HepG2 (cell line): ENCODE data around the gene TTC28. TPM values are rescaled to one million over a fixed set of nuclear protein-coding genes. Genes with fewer than 3 reads are reported as not detected.

Experiments used
- ATAC-seq: fragments of 200-7000 bp; cut with Tn5 transposase; 3 replicates; pipeline ENCODE4 v1.9.1; 2020; ENCODE audit warnings: mild to moderate bottlenecking, moderate library complexity
- BruUV-seq: library from RNA; stranded (reverse); fragments of 400-500 nt; replicated peaks from 2 replicates; lab custom pipeline; 2021; lab: Mats Ljungman, UMichigan
- CTCF ChIA-PET: fragments of 300-600 bp; formaldehyde crosslinking; extraction: SDS; loops from one replicate; lab custom pipeline; 2021; ENCODE audit warnings: low total read pairs, inconsistent platforms, low intra/inter-chr PET ratio; lab: Yijun Ruan, JAX
- POLR2A ChIA-PET: fragments of 350-600 bp; sonication (Branson Sonifier 250); formaldehyde crosslinking; loops from one replicate; lab custom pipeline; 2020; ENCODE audit warnings: antibody characterized with exemption, inconsistent platforms; lab: Yijun Ruan, JAX
- DNase-seq: peaks from one replicate; pipeline ENCODE4 v3.0.0-alpha.2; 2015; ENCODE audit warnings: low spot score
- FAIRE-seq: peaks from 3 replicates; lab custom pipeline; 2011; peaks lifted over from hg19 to GRCh38; lab: Jason Lieb, UNC
- H2AFZ ChIP-seq: one replicate; pipeline ENCODE4 v1.6.1; 2011; ENCODE audit warnings: low read length, inconsistent platforms
- H3K27ac ChIP-seq: fragments of 300-600 bp; 3 replicates; pipeline ENCODE4 v1.8.0; 2011; ENCODE audit warnings: mixed run types, mild to moderate bottlenecking, mixed read lengths, low read length, inconsistent platforms; ENCODE audit not compliant: insufficient read depth; ENCODE audit errors: extremely low read length
- H3K27me3 ChIP-seq, 2 experiments: fragments of 200-600 bp in 1 of 2; 2 replicates in 1 of 2; 3 replicates in 1 of 2; pipeline versions ENCODE4 v1.6.0 to v1.8.0; 2011; ENCODE audit warnings: low read length in 2 of 2, mild to moderate bottlenecking in 2 of 2, moderate library complexity in 2 of 2, inconsistent platforms in 1 of 2; ENCODE audit not compliant: insufficient read depth in 2 of 2, control insufficient read depth in 1 of 2
- H3K36me3 ChIP-seq, 2 experiments: fragments of 200-600 bp in 1 of 2; replicated peaks in 1 of 2; 2 replicates in 1 of 2; 3 replicates in 1 of 2; pipeline versions ENCODE4 v1.5.1 to v1.8.0; 2011; ENCODE audit warnings: low read length in 2 of 2, inconsistent platforms in 1 of 2; ENCODE audit not compliant: insufficient read depth in 2 of 2, control insufficient read depth in 1 of 2
- H3K4me1 ChIP-seq: 2 replicates; pipeline ENCODE4 v1.5.1; 2012; ENCODE audit warnings: low read length, inconsistent platforms; ENCODE audit not compliant: insufficient read depth
- H3K4me2 ChIP-seq: 2 replicates; pipeline ENCODE4 v1.6.0; 2011; ENCODE audit warnings: low read depth, low read length, inconsistent platforms
- H3K4me3 ChIP-seq, 3 experiments: fragments of 200-600 bp in 1 of 3; sonication (generic), shearing (Covaris generic) in 1 of 3; replicated peaks in 1 of 3; 2 replicates each; pipeline ENCODE4 v1.5.1; 2011 to 2016; ENCODE audit warnings: low read length in 3 of 3, inconsistent platforms in 2 of 3, low read depth in 2 of 3, mild to moderate bottlenecking in 2 of 3, control low read depth in 1 of 3, mixed read lengths in 1 of 3; ENCODE audit not compliant: insufficient read depth in 1 of 3
- H3K79me2 ChIP-seq: one replicate; pipeline ENCODE4 v1.6.1; 2011; ENCODE audit warnings: low read length, inconsistent platforms; ENCODE audit not compliant: insufficient read depth
- H3K9ac ChIP-seq: 2 replicates; pipeline ENCODE4 v1.6.0; 2011; ENCODE audit warnings: mild to moderate bottlenecking, low read depth, low read length, inconsistent platforms; ENCODE audit not compliant: insufficient read depth
- H3K9me3 ChIP-seq: 2 replicates; pipeline ENCODE4 v1.5.1; 2012; ENCODE audit warnings: mild to moderate bottlenecking, low read length
- H4K20me1 ChIP-seq: 2 replicates; pipeline ENCODE4 v1.6.0; 2011; ENCODE audit warnings: inconsistent platforms, mild to moderate bottlenecking, low read length, moderate library complexity; ENCODE audit not compliant: insufficient read depth
- BRD4 ChIP-seq: sonication (generic); formaldehyde crosslinking; IDR thresholded peaks from 2 replicates; pipeline ENCODE4 v1.4.0; 2020; ENCODE audit warnings: missing genetic modification reagents
- FOXC1 ChIP-seq: sonication (generic); formaldehyde crosslinking; IDR thresholded peaks from 2 replicates; pipeline ENCODE4 v1.8.0; 2022; ENCODE audit warnings: mild to moderate bottlenecking, missing genetic modification reagents, borderline replicate concordance
- KMT2A ChIP-seq: sonication (generic); formaldehyde crosslinking; IDR thresholded peaks from 2 replicates; pipeline ENCODE4 v1.4.0; 2020; ENCODE audit warnings: missing genetic modification reagents
- MEIS1 ChIP-seq: sonication (generic); formaldehyde crosslinking; IDR thresholded peaks from 2 replicates; pipeline ENCODE4 v1.9.0; 2021; ENCODE audit warnings: mild to moderate bottlenecking, missing genetic modification reagents, moderate library complexity, borderline replicate concordance
- MTA3 ChIP-seq: sonication (generic); formaldehyde crosslinking; IDR thresholded peaks from 2 replicates; pipeline ENCODE4 v1.4.0; 2020; ENCODE audit warnings: missing genetic modification reagents
- NBN ChIP-seq: fragments of 450-650 bp; conservative IDR thresholded peaks from 2 replicates; pipeline ENCODE4 v1.6.1; 2017
- RAD21 ChIP-seq: fragments of 450-650 bp; formaldehyde crosslinking; IDR thresholded peaks from 2 replicates; pipeline ENCODE4 v1.5.0; 2020; ENCODE audit warnings: mild to moderate bottlenecking
- SIN3A ChIP-seq: IDR thresholded peaks from 2 replicates; pipeline ENCODE4 v1.6.1; 2011; ENCODE audit warnings: low read depth, mild to moderate bottlenecking, control low read depth, low read length, borderline replicate concordance
- STAG1 ChIP-seq: sonication (generic); formaldehyde crosslinking; IDR thresholded peaks from 2 replicates; pipeline ENCODE4 v1.4.0; 2020; ENCODE audit warnings: missing genetic modification reagents
- STAT5B ChIP-seq: sonication (generic); formaldehyde crosslinking; IDR thresholded peaks from 2 replicates; pipeline ENCODE4 v1.4.0; 2020; ENCODE audit warnings: missing genetic modification reagents
- TBX2 ChIP-seq: sonication (generic); formaldehyde crosslinking; IDR thresholded peaks from 2 replicates; pipeline ENCODE4 v1.5.0; 2020; ENCODE audit warnings: missing genetic modification reagents, mild to moderate bottlenecking, borderline replicate concordance
- TCF7L2 ChIP-seq: IDR thresholded peaks from 2 replicates; pipeline ENCODE4 v1.6.1; 2011; ENCODE audit warnings: mild to moderate bottlenecking, low read depth, low read length, moderate library complexity
- WGBS: methylation state at CpG from one replicate; pipeline ENCODE4 v1.1.6; 2017; ENCODE audit warnings: low lambda C conversion rate; 5-methylcytosine and 5-hydroxymethylcytosine counted together
- in situ Hi-C: cut with HindIII; loops from 2 replicates; pipeline ENCODE4 v1.10.0; 2017; ENCODE audit warnings: low pct_unique_long_range_greater_than_20kb; ENCODE audit not compliant: extremely low pct_ligation_motif_present
- intact Hi-C: fragments of 100-400 bp; cut with micrococcal nuclease; formaldehyde crosslinking; loops from one replicate; pipeline ENCODE4 v1.10.0; 2022; ENCODE audit not compliant: unreplicated experiment
- polyA plus RNA-seq, 8 experiments: library from polyadenylated mRNA; depleted of rRNA in 3 of 8; stranded (reverse) in 7 of 8; unstranded in 1 of 8; fragments of >200 nt; fragmentation: Illumina TruSeq in 4 of 8; extraction: Trizol in 4 of 8; gene quantifications; 2 replicates each; pipeline versions ENCODE4 v1.2.1 to v1.2.3, GENCODE V29; 2011 to 2016; ENCODE audit warnings: low read depth in 4 of 8, missing spikeins in 1 of 8, mixed read lengths in 1 of 8; ENCODE audit not compliant: insufficient read depth in 1 of 8
- total RNA-seq, 5 experiments: library from RNA; depleted of rRNA; stranded (reverse); fragments of >200 nt; fragmentation: Illumina TruSeq; extraction: Trizol; gene quantifications; 2 replicates each; pipeline ENCODE4 v1.2.3, GENCODE V29; 2016; ENCODE audit warnings: low read depth in 1 of 5
- TF ChIP-seq, protein P1 (sequence below): sonication (generic); formaldehyde crosslinking; IDR thresholded peaks from 2 replicates; pipeline ENCODE4 v1.5.0; 2020; ENCODE audit warnings: mild to moderate bottlenecking, missing genetic modification reagents, moderate library complexity
- TF ChIP-seq, protein P2 (sequence below): sonication (generic); formaldehyde crosslinking; IDR thresholded peaks from 2 replicates; pipeline ENCODE4 v1.4.0; 2020; ENCODE audit warnings: mild to moderate bottlenecking, missing genetic modification reagents
- TF ChIP-seq, protein P3 (sequence below): IDR thresholded peaks from 2 replicates; pipeline ENCODE4 v1.6.1; 2012; ENCODE audit warnings: inconsistent platforms
- TF ChIP-seq, protein P4 (sequence below): sonication (generic); formaldehyde crosslinking; IDR thresholded peaks from 2 replicates; pipeline ENCODE4 v1.8.1; 2023; ENCODE audit warnings: mild to moderate bottlenecking, missing genetic modification reagents
- TF ChIP-seq, protein P5 (sequence below): sonication (generic); formaldehyde crosslinking; conservative IDR thresholded peaks from 2 replicates; pipeline ENCODE4 v1.8.1; 2023; ENCODE audit warnings: missing genetic modification reagents

The TTC28 gene
- total and polyA plus RNA-seq, 2 of the 13 experiments (the other 11 are each of a cell fraction or from before 2014, with no cell fraction given) = 4.2 to 13.1 TPM

DNA sequence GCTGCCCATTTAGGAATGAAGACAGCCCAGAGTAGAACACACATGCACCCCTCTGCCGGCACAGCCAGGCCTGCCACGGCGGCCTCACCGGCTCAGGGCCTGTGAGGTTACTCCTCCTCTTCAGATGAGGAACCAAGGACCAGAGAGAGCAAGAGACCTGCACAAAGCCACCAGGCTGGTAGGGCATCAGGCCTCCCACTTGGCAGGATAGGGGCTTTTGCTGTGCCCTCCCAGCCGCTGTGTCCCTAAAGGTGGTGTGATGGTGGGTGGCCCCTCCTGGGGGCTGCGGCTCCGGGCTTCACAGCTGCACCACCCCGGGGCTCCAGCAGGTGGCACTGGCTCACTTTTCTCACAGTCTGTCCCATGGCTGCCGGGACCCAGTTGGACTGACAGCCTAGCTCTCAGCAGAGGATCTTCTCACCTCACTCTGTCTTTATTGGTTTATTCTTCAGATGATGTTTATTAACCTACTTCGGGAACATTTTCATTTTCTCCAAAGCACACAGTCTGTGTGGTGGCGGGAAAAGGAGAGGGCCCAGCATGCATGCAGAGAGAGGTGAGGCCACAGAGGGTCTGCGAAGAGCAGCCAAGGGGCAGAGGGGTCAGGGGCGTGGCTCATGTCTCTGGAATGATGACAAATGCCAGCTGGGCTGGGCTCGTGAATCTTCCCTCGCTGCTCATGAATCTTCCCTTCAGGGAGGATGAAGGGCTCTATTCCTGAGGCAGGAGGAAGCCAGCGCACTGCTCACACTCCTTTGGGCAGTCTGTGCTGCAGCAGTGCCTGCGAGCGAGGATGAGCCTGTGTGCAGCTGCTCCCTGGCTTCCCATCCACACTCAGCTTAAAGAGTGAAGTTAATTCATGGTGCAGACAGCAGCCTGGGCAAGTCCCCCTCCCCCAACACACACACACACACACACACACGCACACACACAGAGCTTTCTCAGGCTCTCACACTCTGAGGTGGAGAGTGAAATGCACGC, 659.5 kb downstream of the TTC28 start:
- ChIA-PET CTCF (interaction anchor here (1.5 kb wide), 1 partner anchor 575 kb away, joined by 6 read pairs; no protein-coding TSS in a partner anchor), POLR2A (no interaction called here)
- peak; percentile 89 for ATAC-seq
- in situ Hi-C loops = loop anchor here (5.0 to 25.0 kb wide), 3 partner anchors 572 to 1258 kb away; no protein-coding TSS in a partner anchor
- intact Hi-C loops = loop anchor here (1.0 kb wide), 1 partner anchor 574 kb away; no protein-coding TSS in a partner anchor
- Histone ChIP-seq H3K9me3 (no peaks in the 10 kb centered on the region), H3K79me2 (no peaks in the 10 kb centered on the region), H3K9ac (no peak overlapping the region), H3K36me3 (peaks cover 2% of the 10 kb centered on the region in 2 experiments; a peak in 2 of 5 replicates), H4K20me1 (no peaks in the 10 kb centered on the region; the same call in 1 of the 2 replicates), H3K4me3 (no peak overlapping the region), H2AFZ (no peak overlapping the region), H3K27me3 (no peaks in the 10 kb centered on the region), H3K4me2 (no peak overlapping the region), H3K27ac (no peak overlapping the region), H3K4me1 (no peaks in the 10 kb centered on the region)
- peak; percentile 30 for DNase-seq
- FAIRE-seq = peak; percentile 83
- 78% methylated on average over 15 of the region's 20 CpGs for WGBS
- no TSS peak for BruUV-seq
- TF ChIP-seq, protein P1, sequence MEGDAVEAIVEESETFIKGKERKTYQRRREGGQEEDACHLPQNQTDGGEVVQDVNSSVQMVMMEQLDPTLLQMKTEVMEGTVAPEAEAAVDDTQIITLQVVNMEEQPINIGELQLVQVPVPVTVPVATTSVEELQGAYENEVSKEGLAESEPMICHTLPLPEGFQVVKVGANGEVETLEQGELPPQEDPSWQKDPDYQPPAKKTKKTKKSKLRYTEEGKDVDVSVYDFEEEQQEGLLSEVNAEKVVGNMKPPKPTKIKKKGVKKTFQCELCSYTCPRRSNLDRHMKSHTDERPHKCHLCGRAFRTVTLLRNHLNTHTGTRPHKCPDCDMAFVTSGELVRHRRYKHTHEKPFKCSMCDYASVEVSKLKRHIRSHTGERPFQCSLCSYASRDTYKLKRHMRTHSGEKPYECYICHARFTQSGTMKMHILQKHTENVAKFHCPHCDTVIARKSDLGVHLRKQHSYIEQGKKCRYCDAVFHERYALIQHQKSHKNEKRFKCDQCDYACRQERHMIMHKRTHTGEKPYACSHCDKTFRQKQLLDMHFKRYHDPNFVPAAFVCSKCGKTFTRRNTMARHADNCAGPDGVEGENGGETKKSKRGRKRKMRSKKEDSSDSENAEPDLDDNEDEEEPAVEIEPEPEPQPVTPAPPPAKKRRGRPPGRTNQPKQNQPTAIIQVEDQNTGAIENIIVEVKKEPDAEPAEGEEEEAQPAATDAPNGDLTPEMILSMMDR (CRISPR knock-in tag) = peak; percentile 88
- TF ChIP-seq, protein P2, sequence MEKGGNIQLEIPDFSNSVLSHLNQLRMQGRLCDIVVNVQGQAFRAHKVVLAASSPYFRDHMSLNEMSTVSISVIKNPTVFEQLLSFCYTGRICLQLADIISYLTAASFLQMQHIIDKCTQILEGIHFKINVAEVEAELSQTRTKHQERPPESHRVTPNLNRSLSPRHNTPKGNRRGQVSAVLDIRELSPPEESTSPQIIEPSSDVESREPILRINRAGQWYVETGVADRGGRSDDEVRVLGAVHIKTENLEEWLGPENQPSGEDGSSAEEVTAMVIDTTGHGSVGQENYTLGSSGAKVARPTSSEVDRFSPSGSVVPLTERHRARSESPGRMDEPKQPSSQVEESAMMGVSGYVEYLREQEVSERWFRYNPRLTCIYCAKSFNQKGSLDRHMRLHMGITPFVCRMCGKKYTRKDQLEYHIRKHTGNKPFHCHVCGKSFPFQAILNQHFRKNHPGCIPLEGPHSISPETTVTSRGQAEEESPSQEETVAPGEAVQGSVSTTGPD (CRISPR knock-in tag) = no peak
- TF ChIP-seq MTA3 (CRISPR knock-in tag) = no peak
- TF ChIP-seq RAD21 (CRISPR knock-in tag) = peak; percentile 75
- 0 out of 2 replicates have a peak, but pooled peaks have one; percentile 25 for TF ChIP-seq FOXC1
- TF ChIP-seq STAG1 (CRISPR knock-in tag) = peak; percentile 93
- no peak for TF ChIP-seq KMT2A (CRISPR knock-in tag)
- TF ChIP-seq SIN3A = no peak
- TF ChIP-seq, protein P3, sequence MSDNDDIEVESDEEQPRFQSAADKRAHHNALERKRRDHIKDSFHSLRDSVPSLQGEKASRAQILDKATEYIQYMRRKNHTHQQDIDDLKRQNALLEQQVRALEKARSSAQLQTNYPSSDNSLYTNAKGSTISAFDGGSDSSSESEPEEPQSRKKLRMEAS = no peak
- no peak for TF ChIP-seq NBN
- no peak for TF ChIP-seq TCF7L2
- peak; percentile 37; the same call in 1 of the 2 replicates for TF ChIP-seq TBX2 (CRISPR knock-in tag)
- TF ChIP-seq STAT5B (CRISPR knock-in tag) = no peak
- no peak for TF ChIP-seq BRD4 (CRISPR knock-in tag)
- TF ChIP-seq, protein P4, sequence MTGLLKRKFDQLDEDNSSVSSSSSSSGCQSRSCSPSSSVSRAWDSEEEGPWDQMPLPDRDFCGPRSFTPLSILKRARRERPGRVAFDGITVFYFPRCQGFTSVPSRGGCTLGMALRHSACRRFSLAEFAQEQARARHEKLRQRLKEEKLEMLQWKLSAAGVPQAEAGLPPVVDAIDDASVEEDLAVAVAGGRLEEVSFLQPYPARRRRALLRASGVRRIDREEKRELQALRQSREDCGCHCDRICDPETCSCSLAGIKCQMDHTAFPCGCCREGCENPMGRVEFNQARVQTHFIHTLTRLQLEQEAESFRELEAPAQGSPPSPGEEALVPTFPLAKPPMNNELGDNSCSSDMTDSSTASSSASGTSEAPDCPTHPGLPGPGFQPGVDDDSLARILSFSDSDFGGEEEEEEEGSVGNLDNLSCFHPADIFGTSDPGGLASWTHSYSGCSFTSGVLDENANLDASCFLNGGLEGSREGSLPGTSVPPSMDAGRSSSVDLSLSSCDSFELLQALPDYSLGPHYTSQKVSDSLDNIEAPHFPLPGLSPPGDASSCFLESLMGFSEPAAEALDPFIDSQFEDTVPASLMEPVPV (CRISPR knock-in tag) = no peak
- no peak for TF ChIP-seq MEIS1
- TF ChIP-seq, protein P5, sequence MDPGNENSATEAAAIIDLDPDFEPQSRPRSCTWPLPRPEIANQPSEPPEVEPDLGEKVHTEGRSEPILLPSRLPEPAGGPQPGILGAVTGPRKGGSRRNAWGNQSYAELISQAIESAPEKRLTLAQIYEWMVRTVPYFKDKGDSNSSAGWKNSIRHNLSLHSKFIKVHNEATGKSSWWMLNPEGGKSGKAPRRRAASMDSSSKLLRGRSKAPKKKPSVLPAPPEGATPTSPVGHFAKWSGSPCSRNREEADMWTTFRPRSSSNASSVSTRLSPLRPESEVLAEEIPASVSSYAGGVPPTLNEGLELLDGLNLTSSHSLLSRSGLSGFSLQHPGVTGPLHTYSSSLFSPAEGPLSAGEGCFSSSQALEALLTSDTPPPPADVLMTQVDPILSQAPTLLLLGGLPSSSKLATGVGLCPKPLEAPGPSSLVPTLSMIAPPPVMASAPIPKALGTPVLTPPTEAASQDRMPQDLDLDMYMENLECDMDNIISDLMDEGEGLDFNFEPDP = no peak
